ENCODE measurements around the gene GABBR2.

GABBR2 gene

DNA sequence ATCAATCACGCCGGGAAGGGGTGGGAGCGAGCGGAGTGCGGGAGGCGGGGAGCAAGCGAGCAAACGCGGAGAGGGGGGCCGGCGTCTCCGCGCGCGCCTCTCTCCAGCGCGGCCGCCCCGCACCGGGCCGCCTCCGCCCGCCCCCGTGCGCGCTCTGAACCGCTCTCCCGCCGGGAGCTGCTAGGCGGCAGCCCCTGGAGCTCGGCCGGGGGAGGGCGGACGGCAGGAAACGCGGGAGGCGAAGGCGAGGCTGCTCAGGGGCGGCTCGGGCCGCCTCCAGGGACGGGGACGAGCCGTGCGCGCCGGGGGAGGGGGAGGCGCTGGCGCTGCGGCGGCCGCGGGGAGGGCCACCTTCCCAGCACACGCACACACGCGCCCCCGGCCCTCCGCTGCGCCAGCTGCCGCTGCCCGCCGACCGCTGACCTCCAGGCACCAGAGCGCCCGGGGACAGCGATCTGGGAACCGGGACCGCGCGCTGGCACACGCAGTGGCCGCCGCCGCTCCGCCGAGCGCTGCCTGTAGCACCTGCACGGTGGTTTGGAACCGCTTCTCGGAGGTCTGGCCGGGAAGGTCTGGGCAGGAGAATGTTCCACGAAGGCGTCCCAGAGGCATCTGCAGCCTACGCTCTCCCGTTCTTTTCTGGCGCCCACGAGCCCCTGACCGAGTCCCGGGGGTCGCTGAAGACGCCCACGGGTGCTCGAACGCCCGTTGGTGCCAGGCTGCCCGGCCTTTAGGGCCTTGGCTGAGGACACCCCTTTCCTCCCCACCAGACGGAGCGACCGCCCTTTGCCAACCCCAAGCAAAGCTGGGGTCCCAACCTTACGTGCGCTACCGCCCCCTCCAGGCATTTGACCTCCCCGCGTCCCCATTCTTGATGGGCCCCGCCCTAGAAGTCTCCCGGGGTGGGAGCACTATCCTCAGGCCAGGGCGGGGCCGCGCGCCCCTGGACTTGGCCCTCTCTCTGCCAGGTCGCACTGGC, at the start of gene GABBR2:
TSS of gene GABBR2 (minus strand) at position 3 of the 979 bp plus-strand sequence. CDS start 198 bp downstream, outside the sequence.
- no peak for ATAC-seq

GRCh38 chr9:98755006-98755618, 46.4 kb upstream of the GABBR2 start:
- no peak for ATAC-seq

DNA sequence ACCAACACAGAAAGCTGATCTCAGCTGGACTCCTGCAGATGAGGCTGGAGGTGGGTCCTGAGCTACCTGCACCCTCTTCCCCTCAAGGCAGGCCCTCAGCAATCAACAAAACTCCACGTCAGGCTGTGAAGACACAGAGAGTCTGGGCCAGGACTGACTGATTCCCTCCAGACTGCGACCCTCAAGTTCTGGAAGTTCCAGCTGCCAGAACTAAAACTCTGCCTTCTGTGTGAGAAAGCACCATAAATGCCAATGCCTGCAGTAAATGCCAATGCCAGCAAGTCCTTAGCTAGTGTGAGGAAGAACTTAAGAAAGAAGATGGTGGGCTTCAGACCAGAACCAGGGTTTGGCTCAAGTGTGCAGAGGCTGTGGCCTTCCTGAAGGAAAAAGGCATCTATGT, 42.5 kb upstream of the GABBR2 start:
- ATAC-seq = no peak

- ATAC-seq = no peak
Measured at GRCh38 chr9:98750364-98751060, 41.8 kb upstream of the GABBR2 start.

DNA sequence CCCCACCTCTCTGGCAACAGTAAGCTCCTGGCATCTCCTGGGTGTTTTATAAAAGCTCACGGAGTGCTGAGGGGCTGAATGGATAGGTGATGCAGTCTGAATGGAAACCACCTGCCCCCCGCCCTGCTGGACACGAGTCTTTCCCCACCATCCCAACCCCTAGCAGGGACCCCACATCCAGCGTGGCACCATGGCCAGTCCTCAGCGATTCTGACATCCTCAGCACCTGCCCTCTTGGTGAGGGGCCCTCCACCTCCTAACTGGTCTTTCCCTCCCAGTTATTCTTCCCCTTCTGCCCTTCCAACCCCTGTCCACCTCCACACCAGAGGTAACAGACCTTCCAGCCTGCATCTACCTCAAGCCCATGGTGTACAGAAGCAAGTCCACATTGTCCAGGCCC, 38.7 kb upstream of the GABBR2 start:
- ATAC-seq = no peak

DNA sequence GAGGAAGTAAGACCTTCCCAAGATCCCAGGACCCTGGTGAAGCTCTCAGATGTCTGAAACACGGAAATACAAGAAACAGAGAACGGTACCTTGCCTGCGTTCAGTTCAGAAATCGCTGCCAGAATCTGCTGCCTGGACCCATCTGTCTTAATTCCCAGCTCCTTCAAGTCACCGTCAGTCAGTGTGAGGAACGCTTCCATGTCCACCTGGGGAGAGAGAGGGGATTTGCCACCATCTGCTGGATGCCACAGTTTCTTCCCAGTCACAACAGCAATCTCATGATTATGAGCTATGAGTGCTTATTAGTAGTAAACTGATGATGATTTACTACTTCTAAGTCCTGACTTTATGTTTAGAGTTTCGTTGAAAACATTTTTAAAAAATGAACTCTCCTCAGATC, 36.7 kb upstream of the GABBR2 start:
- ATAC-seq = no peak

DNA sequence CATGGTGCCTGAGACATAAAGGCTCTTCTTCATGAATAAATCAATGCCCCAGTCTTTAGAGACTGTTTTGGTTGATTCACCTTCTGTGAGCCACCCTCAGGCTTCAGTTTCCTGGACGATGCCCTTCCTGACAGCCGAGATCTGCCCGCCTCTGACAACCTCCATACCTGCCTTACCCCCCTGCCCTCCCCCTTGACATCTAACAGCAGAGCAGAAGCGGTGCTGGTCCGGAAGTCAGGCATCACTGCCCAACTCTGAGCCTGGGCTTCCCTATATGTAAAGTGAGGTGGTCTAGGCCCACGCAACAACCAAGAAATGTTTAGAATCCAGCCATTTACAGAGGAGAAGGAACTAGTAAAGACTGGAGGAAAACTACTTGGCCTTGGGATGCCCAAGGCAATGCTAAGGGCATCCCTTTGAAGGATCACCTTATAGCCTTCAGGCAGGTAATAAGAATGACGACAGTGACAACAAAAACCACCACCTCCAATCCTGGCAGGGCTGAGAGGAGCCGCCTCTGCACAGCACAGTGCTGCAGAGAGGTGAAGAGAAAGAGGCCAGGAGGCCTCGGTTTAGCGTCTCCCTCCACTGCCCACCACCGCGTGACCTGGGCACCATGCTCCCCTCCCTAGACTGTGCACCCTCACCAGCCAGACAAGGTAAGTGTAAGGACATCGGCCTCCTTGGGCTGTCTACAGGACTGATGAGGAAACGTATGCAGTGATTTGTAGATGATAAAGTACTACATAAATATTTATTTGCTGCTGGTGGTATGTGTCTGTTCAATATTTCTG, 35.3 kb upstream of the GABBR2 start:
- ATAC-seq = no peak

DNA sequence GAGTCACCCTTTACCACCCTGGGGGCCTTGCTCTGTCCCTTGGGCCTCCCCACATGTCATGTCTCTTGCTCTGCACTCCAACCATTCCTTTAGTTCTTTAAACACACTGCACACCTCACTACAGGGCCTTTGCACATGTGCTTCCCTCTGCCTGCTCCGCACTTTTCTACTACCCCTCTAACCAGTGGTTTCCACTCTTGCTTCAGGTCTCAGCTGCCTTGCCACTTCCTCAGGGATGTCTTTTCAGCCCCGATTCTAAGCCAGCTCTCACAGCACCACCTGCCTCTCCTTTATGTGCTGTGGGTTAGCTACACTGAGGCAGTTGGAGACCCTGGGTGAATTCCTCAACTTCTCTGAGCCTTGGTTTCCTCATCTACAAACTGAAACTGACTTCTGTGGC, 34.6 kb upstream of the GABBR2 start:
- ATAC-seq = no peak

DNA sequence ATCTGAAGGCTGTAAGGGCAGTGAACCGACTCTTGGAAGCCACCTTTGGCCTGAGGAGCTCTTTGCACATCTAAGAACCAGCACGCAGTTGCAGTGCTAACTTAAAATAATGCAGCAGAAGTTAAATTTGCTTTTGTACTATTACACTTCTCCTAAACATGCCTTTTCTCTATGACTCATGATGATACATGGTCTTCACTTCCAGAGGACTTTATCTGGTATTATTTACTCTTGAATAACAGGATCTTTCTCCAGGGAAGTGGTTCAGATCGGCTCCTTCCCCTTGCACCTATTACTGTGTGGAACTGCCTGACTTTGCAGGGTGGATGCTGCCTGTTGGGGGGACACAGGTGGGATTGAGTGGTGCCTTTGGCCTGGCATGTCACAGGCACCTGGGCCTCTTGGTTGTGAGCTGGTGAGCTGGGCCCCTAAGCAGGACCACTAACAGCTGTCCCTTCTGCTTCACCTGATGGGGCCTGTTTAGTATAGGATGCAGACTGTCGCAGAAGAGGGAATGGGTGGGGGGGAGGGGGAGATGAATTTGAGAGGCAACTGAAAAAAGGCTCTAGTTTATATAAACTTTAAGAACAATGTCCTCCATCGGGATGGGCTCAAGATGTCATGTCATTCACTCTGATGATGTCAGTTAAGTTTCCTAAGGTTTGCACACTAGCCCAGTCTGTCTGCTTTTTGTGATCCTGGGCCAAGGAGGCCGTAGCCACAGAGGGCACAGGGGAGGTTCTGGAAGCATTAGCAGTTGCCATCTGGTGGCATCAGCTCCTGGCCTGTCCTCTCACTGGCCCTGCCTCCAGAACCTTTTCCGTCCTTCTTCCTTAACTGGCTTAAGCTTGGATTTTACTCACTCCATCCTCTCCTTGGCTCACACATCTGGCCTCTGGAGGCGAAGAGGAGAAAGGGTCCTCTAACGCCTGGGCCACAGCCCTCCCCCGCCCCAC, 33.9 kb upstream of the GABBR2 start:
- ATAC-seq = no peak

GRCh38 chr9:98740226-98740881, 31.6 kb upstream of the GABBR2 start:
- ATAC-seq = no peak

DNA sequence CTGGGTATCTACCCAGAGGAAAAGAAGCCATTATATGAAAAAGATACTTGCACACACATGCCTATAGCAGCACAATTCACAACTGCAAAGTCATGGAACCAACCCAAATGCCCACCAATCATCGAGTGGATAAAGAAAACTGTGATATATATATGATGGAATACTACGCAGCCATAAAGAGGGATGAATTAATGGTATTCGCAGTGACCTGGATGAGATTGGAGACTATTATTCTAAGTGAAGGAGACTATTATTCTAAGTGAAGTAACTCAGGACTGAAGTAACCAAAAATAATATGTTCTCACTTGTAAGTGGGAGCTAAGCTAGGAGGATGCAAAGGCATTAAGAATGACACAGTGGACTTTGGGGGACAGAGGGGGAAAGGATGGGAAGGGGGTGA, 30.0 kb upstream of the GABBR2 start:
- ATAC-seq = no peak

DNA sequence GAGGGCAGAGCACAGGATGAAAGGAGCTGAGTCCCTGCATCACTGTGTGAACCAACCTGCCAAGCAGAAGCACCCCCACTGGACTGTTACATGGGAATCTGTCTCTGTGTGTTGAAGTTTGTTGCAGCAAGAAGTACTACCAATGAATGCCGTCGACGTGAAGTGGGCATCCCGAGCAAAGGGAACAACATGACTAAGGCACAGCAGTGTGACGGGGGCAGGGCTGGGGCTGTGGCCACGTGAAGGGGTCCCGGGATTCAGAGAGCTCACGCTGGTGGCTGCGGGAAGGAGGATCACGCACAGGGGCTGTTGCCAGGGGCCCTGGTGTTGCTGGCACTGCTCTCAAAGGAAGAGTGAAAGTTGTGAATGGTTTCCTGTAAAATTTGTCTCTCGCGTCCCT, 27.5 kb upstream of the GABBR2 start:
- no peak for ATAC-seq

- ATAC-seq = no peak
Measured at GRCh38 chr9:98732801-98733200, 24.1 kb upstream of the GABBR2 start.

DNA sequence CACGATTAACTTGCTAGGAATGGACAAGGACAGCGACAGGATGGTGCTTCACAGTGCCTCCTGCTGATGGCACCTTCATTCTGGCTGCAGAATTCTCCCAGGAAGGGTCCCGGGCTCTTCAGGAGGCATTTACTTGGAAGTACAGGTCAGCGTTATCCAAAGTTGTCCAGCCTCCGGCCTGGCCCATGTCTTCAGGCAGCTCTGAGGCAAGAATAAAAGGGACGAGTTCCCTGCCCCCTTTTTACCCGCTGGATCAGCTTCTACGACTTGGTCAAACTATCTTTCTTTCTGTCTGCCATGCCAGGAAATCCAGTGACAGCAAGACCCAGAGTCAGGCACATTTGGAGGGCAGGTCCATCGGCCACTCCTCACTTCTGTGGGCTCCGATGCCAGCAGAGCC, 23.4 kb upstream of the GABBR2 start:
- no peak for ATAC-seq

DNA sequence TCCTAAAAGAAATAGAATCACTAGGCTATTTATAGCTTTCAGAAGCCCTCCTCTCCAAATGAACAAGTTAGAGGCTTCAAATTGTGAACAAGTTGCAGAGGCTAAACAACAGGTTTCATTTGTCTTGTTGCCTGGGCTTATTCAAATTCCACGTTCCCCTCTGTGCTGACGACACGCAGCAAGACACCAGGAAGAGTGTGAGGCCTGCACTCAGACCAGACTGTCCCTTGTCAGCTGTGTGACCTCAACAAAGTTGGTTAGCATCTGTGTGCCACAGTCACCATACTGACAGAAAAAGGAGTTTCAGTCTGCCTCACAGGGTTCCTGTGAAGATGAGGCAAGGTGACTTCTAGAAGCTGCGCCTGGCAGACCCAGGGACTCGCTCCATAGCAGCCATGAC, 22.1 kb upstream of the GABBR2 start:
- ATAC-seq = no peak

- no peak for ATAC-seq
Measured at GRCh38 chr9:98728500-98728899, 19.8 kb upstream of the GABBR2 start.

- no peak for ATAC-seq
Measured at GRCh38 chr9:98727428-98727827, 18.7 kb upstream of the GABBR2 start.

GRCh38 chr9:98726735-98727134, 18.0 kb upstream of the GABBR2 start:
- ATAC-seq = no peak

- no peak for ATAC-seq
Measured at GRCh38 chr9:98724810-98725530, 16.2 kb upstream of the GABBR2 start.

- no peak for ATAC-seq
Measured at GRCh38 chr9:98721643-98722042, 12.9 kb upstream of the GABBR2 start.
